ENCODE data around the gene CST1.

DNA sequence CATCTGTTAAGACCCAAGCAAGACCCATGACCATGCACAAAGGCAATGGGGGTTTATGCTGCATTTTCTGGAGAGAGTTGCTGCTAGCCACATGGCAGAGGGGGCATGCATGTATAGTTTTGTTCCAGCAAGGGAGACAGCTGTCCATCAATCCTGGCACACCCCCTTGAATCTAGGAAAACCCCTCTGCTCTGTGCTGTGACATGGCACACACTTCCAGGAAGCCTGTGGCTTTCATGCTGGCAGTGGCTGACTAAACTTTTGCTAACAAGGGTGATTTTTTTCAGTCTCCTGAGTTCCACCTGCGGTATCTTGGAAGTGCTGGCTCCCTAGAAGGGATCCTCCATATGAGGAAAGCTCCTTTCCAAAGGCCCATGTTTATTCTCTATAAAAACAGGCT, 52.8 kb downstream of the CST1 start:
- TF ChIP-seq, protein P1, sequence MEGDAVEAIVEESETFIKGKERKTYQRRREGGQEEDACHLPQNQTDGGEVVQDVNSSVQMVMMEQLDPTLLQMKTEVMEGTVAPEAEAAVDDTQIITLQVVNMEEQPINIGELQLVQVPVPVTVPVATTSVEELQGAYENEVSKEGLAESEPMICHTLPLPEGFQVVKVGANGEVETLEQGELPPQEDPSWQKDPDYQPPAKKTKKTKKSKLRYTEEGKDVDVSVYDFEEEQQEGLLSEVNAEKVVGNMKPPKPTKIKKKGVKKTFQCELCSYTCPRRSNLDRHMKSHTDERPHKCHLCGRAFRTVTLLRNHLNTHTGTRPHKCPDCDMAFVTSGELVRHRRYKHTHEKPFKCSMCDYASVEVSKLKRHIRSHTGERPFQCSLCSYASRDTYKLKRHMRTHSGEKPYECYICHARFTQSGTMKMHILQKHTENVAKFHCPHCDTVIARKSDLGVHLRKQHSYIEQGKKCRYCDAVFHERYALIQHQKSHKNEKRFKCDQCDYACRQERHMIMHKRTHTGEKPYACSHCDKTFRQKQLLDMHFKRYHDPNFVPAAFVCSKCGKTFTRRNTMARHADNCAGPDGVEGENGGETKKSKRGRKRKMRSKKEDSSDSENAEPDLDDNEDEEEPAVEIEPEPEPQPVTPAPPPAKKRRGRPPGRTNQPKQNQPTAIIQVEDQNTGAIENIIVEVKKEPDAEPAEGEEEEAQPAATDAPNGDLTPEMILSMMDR (IDR thresholded peaks at IDR 0.05) = no peak
- TF ChIP-seq POLR2AphosphoS5 (IDR thresholded peaks at IDR 0.05) (no peak), POLR2A (IDR thresholded peaks at IDR 0.05) (no peak), EP300 (IDR thresholded peaks at IDR 0.05) (no peak)

Measured in upper lobe of left lung (tissue), 4 donors.